WTC11 (cell line): ENCODE data around the gene NID2. TPM values are rescaled to one million over a fixed set of nuclear protein-coding genes. Genes with fewer than 3 reads are reported as not detected.

Source experiments
- ATAC-seq: fragments of 200-7000 bp; cut with Tn5 transposase; 2 replicates; pipeline ENCODE4 v1.10.0; 2021; ENCODE audit warnings: mild to moderate bottlenecking, moderate library complexity
- CTCF ChIA-PET: fragments of 300-600 bp; sonication (Branson Sonifier 250); formaldehyde crosslinking; loops from one replicate; lab custom pipeline; 2021; ENCODE audit warnings: antibody characterized with exemption; lab: Charles Lee
- POLR2A ChIA-PET: fragments of 350-600 bp; sonication (Branson Sonifier 250); formaldehyde crosslinking; loops from one replicate; lab custom pipeline; 2021; ENCODE audit warnings: antibody characterized with exemption; lab: Charles Lee
- DNase-seq: peaks from one replicate; pipeline ENCODE4 v3.0.0; 2021; ENCODE audit warnings: low spot score
- H3K27ac Mint-ChIP-seq: 2 replicates; pipeline ENCODE4 v1.8.0; 2021; ENCODE audit warnings: mixed read lengths
- H3K27me3 Mint-ChIP-seq: 2 replicates; pipeline ENCODE4 v1.8.0; 2021; ENCODE audit warnings: low read depth, mild to moderate bottlenecking, moderate library complexity, mixed read lengths
- H3K36me3 Mint-ChIP-seq: 2 replicates; pipeline ENCODE4 v1.8.0; 2021; ENCODE audit warnings: mixed read lengths
- H3K4me1 Mint-ChIP-seq: 2 replicates; pipeline ENCODE4 v1.8.0; 2022; ENCODE audit warnings: mixed read lengths
- H3K4me3 Mint-ChIP-seq: 2 replicates; pipeline ENCODE4 v1.8.0; 2021; ENCODE audit warnings: mild to moderate bottlenecking, moderate library complexity, mixed read lengths
- H3K9me3 Mint-ChIP-seq: 2 replicates; pipeline ENCODE4 v1.8.0; 2021; ENCODE audit warnings: mixed read lengths
- ATF1 ChIP-seq: sonication (generic); formaldehyde crosslinking; IDR thresholded peaks from 2 replicates; pipeline ENCODE4 v1.8.1; 2023; ENCODE audit warnings: mild to moderate bottlenecking, moderate library complexity, missing genetic modification reagents
- GTF2I ChIP-seq: fragments of 250-450 bp; sonication (Bioruptor Pico); conservative IDR thresholded peaks from 2 replicates; pipeline ENCODE4 v1.4.0; 2021; ENCODE audit warnings: mild to moderate bottlenecking
- IRF2 ChIP-seq: sonication (generic); formaldehyde crosslinking; IDR thresholded peaks from 2 replicates; pipeline ENCODE4 v1.8.0; 2022; ENCODE audit warnings: low read depth, missing genetic modification reagents, borderline replicate concordance
- JUN ChIP-seq: sonication (generic); formaldehyde crosslinking; IDR thresholded peaks from 2 replicates; pipeline ENCODE4 v1.8.0; 2023; ENCODE audit warnings: mild to moderate bottlenecking, missing genetic modification reagents
- NR3C1 ChIP-seq: sonication (generic); formaldehyde crosslinking; conservative IDR thresholded peaks from 2 replicates; pipeline ENCODE4 v1.8.1; 2023; ENCODE audit warnings: low read depth, mild to moderate bottlenecking, missing genetic modification reagents
- ZNF138 ChIP-seq: sonication (generic); formaldehyde crosslinking; conservative IDR thresholded peaks from 2 replicates; pipeline ENCODE4 v1.8.1; 2022; ENCODE audit warnings: mild to moderate bottlenecking, moderate library complexity, missing genetic modification reagents
- ZNF232 ChIP-seq: sonication (generic); formaldehyde crosslinking; IDR thresholded peaks from 2 replicates; pipeline ENCODE4 v1.8.0; 2022; ENCODE audit warnings: mild to moderate bottlenecking, missing genetic modification reagents
- ZNF396 ChIP-seq: fragments of 250-450 bp; sonication (Bioruptor Pico); IDR thresholded peaks from 2 replicates; pipeline ENCODE4 v1.8.0; 2021; ENCODE audit warnings: mild to moderate bottlenecking, moderate library complexity, borderline replicate concordance
- ZNF416 ChIP-seq: fragments of 250-450 bp; sonication (Bioruptor Pico); IDR thresholded peaks from 2 replicates; pipeline ENCODE4 v1.9.0; 2021; ENCODE audit warnings: mild to moderate bottlenecking, inconsistent platforms
- ZNF423 ChIP-seq: fragments of 250-450 bp; sonication (Bioruptor Pico); IDR thresholded peaks from 2 replicates; pipeline ENCODE4 v2.1.2; 2022; ENCODE audit warnings: mild to moderate bottlenecking, moderate library complexity
- total RNA-seq: library from RNA; stranded (reverse); gene quantifications from 3 replicates; pipeline ENCODE4 v1.2.3, GENCODE V29; 2021
- TF ChIP-seq, protein P1 (sequence below): fragments of 250-450 bp; sonication (Bioruptor Pico); IDR thresholded peaks from 2 replicates; pipeline ENCODE4 v1.9.0; 2021; ENCODE audit warnings: mild to moderate bottlenecking, borderline replicate concordance
- TF ChIP-seq, protein P2 (sequence below): sonication (generic); formaldehyde crosslinking; IDR thresholded peaks from 2 replicates; pipeline ENCODE4 v1.8.0; 2023; ENCODE audit warnings: missing genetic modification reagents
- TF ChIP-seq, protein P3 (sequence below): sonication (generic); formaldehyde crosslinking; IDR thresholded peaks from 2 replicates; pipeline ENCODE4 v1.8.1; 2022; ENCODE audit warnings: low read depth, mild to moderate bottlenecking, moderate library complexity, missing genetic modification reagents, borderline replicate concordance
- TF ChIP-seq, protein P4 (sequence below): sonication (generic); formaldehyde crosslinking; IDR thresholded peaks from 2 replicates; pipeline ENCODE4 v1.8.1; 2022; ENCODE audit warnings: missing genetic modification reagents, borderline replicate concordance
- TF ChIP-seq, protein P5 (sequence below): sonication (generic); formaldehyde crosslinking; IDR thresholded peaks from 2 replicates; pipeline ENCODE4 v1.8.0; 2022; ENCODE audit warnings: mild to moderate bottlenecking, missing genetic modification reagents
- TF ChIP-seq, protein P6 (sequence below): sonication (generic); formaldehyde crosslinking; IDR thresholded peaks from 2 replicates; pipeline ENCODE4 v1.8.1; 2023; ENCODE audit warnings: mild to moderate bottlenecking, missing genetic modification reagents
- TF ChIP-seq, protein P7 (sequence below): fragments of 200-600 bp; IDR thresholded peaks from 2 replicates; pipeline ENCODE4 v1.8.0; 2022; ENCODE audit warnings: antibody characterized with exemption
- TF ChIP-seq, protein P8 (sequence below): fragments of 250-450 bp; sonication (Bioruptor Pico); IDR thresholded peaks from 2 replicates; pipeline ENCODE4 v2.1.2; 2022; ENCODE audit warnings: mild to moderate bottlenecking, moderate library complexity

The NID2 gene
- total RNA-seq, 1 experiment from 2014 or later = 5.4 TPM

DNA sequence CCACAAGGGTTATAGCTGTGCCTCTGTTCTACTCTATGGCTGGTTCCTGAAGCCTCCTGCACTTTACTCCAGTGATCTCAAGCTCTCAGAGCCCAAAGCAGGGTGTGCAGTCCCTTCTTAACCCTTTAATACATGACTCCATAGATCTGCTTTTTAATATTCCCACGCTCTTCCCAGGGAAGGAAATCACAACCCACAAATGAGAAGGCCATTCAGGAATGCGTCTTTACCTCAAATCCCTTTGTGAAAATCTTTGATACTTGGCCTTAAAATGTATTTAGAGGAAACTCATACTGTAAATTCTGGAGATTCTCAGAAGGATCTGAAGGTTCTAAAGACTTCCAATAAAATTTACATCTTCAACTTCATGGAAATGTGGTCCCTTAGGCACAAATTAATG is 17.0 kb downstream of the NID2 start:
- ATAC-seq (no peak), DNase-seq (no peak)
- Mint-ChIP-seq H3K4me1 (peaks cover 14% of the 10 kb centered on the region), H3K9me3 (no peaks in the 10 kb centered on the region), H3K27ac (no peak overlapping the region), H3K4me3 (no peak overlapping the region), H3K27me3 (no peaks in the 10 kb centered on the region), H3K36me3 (no peaks in the 10 kb centered on the region)
- ChIA-PET POLR2A (no interaction called here), CTCF (interaction anchor here (2.2 kb wide), 1 partner anchor 18 kb away, joined by 6 read pairs; the partner anchor contains the start of gene NID2)
- TF ChIP-seq ATF1 (CRISPR knock-in tag) (no peak), GTF2I (CRISPR knock-in tag) (no peak), ZNF416 (no peak)
- TF ChIP-seq, protein P1, sequence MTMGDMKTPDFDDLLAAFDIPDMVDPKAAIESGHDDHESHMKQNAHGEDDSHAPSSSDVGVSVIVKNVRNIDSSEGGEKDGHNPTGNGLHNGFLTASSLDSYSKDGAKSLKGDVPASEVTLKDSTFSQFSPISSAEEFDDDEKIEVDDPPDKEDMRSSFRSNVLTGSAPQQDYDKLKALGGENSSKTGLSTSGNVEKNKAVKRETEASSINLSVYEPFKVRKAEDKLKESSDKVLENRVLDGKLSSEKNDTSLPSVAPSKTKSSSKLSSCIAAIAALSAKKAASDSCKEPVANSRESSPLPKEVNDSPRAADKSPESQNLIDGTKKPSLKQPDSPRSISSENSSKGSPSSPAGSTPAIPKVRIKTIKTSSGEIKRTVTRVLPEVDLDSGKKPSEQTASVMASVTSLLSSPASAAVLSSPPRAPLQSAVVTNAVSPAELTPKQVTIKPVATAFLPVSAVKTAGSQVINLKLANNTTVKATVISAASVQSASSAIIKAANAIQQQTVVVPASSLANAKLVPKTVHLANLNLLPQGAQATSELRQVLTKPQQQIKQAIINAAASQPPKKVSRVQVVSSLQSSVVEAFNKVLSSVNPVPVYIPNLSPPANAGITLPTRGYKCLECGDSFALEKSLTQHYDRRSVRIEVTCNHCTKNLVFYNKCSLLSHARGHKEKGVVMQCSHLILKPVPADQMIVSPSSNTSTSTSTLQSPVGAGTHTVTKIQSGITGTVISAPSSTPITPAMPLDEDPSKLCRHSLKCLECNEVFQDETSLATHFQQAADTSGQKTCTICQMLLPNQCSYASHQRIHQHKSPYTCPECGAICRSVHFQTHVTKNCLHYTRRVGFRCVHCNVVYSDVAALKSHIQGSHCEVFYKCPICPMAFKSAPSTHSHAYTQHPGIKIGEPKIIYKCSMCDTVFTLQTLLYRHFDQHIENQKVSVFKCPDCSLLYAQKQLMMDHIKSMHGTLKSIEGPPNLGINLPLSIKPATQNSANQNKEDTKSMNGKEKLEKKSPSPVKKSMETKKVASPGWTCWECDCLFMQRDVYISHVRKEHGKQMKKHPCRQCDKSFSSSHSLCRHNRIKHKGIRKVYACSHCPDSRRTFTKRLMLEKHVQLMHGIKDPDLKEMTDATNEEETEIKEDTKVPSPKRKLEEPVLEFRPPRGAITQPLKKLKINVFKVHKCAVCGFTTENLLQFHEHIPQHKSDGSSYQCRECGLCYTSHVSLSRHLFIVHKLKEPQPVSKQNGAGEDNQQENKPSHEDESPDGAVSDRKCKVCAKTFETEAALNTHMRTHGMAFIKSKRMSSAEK (CRISPR knock-in tag) = no peak
- TF ChIP-seq, all 79 proteins: peak for 0

DNA sequence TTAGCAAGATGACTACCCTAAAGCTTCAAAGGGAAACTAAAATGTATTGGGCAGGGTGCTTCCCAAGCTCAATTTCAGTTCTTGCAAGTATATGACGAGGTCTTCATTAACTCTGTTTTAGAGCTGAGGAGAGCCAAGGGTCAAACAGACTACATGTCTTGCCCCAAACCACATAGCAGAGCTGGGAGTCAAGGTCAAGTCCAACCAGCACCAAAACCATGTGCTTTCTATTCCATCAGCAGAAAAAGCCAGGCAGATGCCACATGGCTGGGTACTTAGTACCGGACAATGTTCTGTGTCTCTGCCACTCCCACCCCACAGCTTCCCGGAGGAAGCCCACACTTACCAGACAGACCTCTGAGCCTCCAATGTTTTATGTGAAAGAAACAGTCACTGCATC is 17.6 kb downstream of the NID2 start:
- CTCF ChIA-PET = interaction anchor here (2.2 kb wide), 1 partner anchor 18 kb away, joined by 6 read pairs; the partner anchor contains the start of gene NID2
- POLR2A ChIA-PET = no interaction called here
- no peaks in the 10 kb centered on the region for H3K27me3 Mint-ChIP-seq
- ATAC-seq (no peak), DNase-seq (no peak)
- peaks cover 14% of the 10 kb centered on the region for H3K4me1 Mint-ChIP-seq
- H3K36me3 Mint-ChIP-seq = no peaks in the 10 kb centered on the region
- H3K27ac Mint-ChIP-seq = no peak overlapping the region
- no peak overlapping the region for H3K4me3 Mint-ChIP-seq
- H3K9me3 Mint-ChIP-seq = no peaks in the 10 kb centered on the region
- TF ChIP-seq JUN (CRISPR knock-in tag) (no peak), ZNF396 (CRISPR knock-in tag) (no peak), ZNF138 (CRISPR knock-in tag) (no peak), IRF2 (CRISPR knock-in tag) (no peak), ZNF423 (CRISPR knock-in tag) (no peak), ZNF416 (no peak), ZNF232 (CRISPR knock-in tag) (no peak), NR3C1 (no peak)
- TF ChIP-seq, protein P2, sequence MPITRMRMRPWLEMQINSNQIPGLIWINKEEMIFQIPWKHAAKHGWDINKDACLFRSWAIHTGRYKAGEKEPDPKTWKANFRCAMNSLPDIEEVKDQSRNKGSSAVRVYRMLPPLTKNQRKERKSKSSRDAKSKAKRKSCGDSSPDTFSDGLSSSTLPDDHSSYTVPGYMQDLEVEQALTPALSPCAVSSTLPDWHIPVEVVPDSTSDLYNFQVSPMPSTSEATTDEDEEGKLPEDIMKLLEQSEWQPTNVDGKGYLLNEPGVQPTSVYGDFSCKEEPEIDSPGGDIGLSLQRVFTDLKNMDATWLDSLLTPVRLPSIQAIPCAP (CRISPR knock-in tag) = no peak
- TF ChIP-seq, protein P3, sequence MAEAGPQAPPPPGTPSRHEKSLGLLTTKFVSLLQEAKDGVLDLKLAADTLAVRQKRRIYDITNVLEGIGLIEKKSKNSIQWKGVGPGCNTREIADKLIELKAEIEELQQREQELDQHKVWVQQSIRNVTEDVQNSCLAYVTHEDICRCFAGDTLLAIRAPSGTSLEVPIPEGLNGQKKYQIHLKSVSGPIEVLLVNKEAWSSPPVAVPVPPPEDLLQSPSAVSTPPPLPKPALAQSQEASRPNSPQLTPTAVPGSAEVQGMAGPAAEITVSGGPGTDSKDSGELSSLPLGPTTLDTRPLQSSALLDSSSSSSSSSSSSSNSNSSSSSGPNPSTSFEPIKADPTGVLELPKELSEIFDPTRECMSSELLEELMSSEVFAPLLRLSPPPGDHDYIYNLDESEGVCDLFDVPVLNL = no peak
- TF ChIP-seq, protein P4, sequence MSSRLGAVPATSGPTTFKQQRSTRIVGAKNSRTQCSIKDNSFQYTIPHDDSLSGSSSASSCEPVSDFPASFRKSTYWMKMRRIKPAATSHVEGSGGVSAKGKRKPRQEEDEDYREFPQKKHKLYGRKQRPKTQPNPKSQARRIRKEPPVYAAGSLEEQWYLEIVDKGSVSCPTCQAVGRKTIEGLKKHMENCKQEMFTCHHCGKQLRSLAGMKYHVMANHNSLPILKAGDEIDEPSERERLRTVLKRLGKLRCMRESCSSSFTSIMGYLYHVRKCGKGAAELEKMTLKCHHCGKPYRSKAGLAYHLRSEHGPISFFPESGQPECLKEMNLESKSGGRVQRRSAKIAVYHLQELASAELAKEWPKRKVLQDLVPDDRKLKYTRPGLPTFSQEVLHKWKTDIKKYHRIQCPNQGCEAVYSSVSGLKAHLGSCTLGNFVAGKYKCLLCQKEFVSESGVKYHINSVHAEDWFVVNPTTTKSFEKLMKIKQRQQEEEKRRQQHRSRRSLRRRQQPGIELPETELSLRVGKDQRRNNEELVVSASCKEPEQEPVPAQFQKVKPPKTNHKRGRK (CRISPR knock-in tag) = no peak
- TF ChIP-seq, protein P5, sequence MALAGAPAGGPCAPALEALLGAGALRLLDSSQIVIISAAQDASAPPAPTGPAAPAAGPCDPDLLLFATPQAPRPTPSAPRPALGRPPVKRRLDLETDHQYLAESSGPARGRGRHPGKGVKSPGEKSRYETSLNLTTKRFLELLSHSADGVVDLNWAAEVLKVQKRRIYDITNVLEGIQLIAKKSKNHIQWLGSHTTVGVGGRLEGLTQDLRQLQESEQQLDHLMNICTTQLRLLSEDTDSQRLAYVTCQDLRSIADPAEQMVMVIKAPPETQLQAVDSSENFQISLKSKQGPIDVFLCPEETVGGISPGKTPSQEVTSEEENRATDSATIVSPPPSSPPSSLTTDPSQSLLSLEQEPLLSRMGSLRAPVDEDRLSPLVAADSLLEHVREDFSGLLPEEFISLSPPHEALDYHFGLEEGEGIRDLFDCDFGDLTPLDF (CRISPR knock-in tag) = no peak
- TF ChIP-seq, protein P6, sequence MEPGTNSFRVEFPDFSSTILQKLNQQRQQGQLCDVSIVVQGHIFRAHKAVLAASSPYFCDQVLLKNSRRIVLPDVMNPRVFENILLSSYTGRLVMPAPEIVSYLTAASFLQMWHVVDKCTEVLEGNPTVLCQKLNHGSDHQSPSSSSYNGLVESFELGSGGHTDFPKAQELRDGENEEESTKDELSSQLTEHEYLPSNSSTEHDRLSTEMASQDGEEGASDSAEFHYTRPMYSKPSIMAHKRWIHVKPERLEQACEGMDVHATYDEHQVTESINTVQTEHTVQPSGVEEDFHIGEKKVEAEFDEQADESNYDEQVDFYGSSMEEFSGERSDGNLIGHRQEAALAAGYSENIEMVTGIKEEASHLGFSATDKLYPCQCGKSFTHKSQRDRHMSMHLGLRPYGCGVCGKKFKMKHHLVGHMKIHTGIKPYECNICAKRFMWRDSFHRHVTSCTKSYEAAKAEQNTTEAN (CRISPR knock-in tag) = no peak
- TF ChIP-seq, protein P7, sequence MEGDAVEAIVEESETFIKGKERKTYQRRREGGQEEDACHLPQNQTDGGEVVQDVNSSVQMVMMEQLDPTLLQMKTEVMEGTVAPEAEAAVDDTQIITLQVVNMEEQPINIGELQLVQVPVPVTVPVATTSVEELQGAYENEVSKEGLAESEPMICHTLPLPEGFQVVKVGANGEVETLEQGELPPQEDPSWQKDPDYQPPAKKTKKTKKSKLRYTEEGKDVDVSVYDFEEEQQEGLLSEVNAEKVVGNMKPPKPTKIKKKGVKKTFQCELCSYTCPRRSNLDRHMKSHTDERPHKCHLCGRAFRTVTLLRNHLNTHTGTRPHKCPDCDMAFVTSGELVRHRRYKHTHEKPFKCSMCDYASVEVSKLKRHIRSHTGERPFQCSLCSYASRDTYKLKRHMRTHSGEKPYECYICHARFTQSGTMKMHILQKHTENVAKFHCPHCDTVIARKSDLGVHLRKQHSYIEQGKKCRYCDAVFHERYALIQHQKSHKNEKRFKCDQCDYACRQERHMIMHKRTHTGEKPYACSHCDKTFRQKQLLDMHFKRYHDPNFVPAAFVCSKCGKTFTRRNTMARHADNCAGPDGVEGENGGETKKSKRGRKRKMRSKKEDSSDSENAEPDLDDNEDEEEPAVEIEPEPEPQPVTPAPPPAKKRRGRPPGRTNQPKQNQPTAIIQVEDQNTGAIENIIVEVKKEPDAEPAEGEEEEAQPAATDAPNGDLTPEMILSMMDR = no peak
- TF ChIP-seq, protein P8, sequence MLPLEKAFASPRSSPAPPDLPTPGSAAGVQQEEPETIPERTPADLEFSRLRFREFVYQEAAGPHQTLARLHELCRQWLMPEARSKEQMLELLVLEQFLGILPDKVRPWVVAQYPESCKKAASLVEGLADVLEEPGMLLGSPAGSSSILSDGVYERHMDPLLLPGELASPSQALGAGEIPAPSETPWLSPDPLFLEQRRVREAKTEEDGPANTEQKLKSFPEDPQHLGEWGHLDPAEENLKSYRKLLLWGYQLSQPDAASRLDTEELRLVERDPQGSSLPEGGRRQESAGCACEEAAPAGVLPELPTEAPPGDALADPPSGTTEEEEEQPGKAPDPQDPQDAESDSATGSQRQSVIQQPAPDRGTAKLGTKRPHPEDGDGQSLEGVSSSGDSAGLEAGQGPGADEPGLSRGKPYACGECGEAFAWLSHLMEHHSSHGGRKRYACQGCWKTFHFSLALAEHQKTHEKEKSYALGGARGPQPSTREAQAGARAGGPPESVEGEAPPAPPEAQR (CRISPR knock-in tag) = no peak
